Kidney (tissue), 14 donors: Measurements from ENCODE around the gene RSL1D1. TPM values are rescaled to one million over a fixed set of nuclear protein-coding genes. Genes with fewer than 3 reads are reported as not detected.

Source experiments
- DNase-seq, 5 donors: peaks; one replicate each; pipeline ENCODE4 v3.0.0-alpha.2; 2013 to 2020
- FAIRE-seq: peaks from 2 replicates; lab custom pipeline; 2012; peaks lifted over from hg19 to GRCh38; lab: Jason Lieb, UNC
- H3K27ac ChIP-seq, 2 donors: one replicate each; pipeline ENCODE4 v1.7.0; 2013; ENCODE audit warnings: low read depth in 2 of 2, low read length in 2 of 2, inconsistent platforms in 1 of 2
- H3K27me3 ChIP-seq: one replicate; pipeline ENCODE4 v1.7.1; 2013; ENCODE audit warnings: low read length, inconsistent platforms; ENCODE audit not compliant: control insufficient read depth, insufficient read depth
- H3K36me3 ChIP-seq, 3 donors: one replicate each; pipeline versions ENCODE4 v1.7.0 to v1.7.1; 2013; ENCODE audit warnings: low read length in 3 of 3, control low read depth in 1 of 3, inconsistent platforms in 1 of 3; ENCODE audit not compliant: insufficient read depth in 3 of 3, control insufficient read depth in 2 of 3
- H3K4me1 ChIP-seq, 3 donors: one replicate each; pipeline versions ENCODE4 v1.7.0 to v1.7.1; 2013; ENCODE audit warnings: low read length in 3 of 3, inconsistent platforms in 1 of 3, low read depth in 1 of 3; ENCODE audit not compliant: control insufficient read depth in 2 of 3, insufficient read depth in 2 of 3
- H3K4me3 ChIP-seq, 3 donors: one replicate each; pipeline versions ENCODE4 v1.7.0 to v1.8.1; 2013; ENCODE audit warnings: low read length in 3 of 3, control low read depth in 1 of 3, inconsistent platforms in 1 of 3
- H3K9ac ChIP-seq, 3 donors: one replicate each; pipeline versions ENCODE4 v1.7.0 to v1.7.1; 2013; ENCODE audit warnings: low read length in 3 of 3, control low read depth in 1 of 3, inconsistent platforms in 1 of 3
- H3K9me3 ChIP-seq, 3 donors: one replicate each; pipeline versions ENCODE4 v1.7.0 to v1.7.1; 2013; ENCODE audit warnings: low read length in 3 of 3, control low read depth in 1 of 3, inconsistent platforms in 1 of 3; ENCODE audit not compliant: control insufficient read depth in 2 of 3, insufficient read depth in 1 of 3
- intact Hi-C: fragments of 100-400 bp; cut with DNase I; formaldehyde crosslinking; loops from one replicate; pipeline ENCODE4 v1.11.1; 2022
- polyA plus RNA-seq: library from polyadenylated mRNA; stranded (reverse); fragments of 350-450 nt; fragmentation: Illumina TruSeq; extraction: RNeasy Lipid Tissue Mini Kit (QIAGEN cat#74804); gene quantifications from one replicate; pipeline ENCODE4 v1.2.3, GENCODE V29; 2014; ENCODE audit warnings: low read depth, low replicate concordance; ENCODE audit not compliant: insufficient read depth
- total RNA-seq: library from RNA; stranded (reverse); fragmentation: NEBNext Ultra II Directional; extraction: Animal tissue kit (Norgen Biotek cat#: 25700); gene quantifications from one replicate; pipeline ENCODE4 v1.2.1, GENCODE V29; 2021
- TF ChIP-seq, protein P1 (sequence below): IDR thresholded peaks from 3 replicates; pipeline ENCODE4 v1.5.1; 2012; ENCODE audit warnings: mild to moderate bottlenecking, moderate library complexity, borderline replicate concordance; ENCODE audit not compliant: insufficient read depth; ENCODE audit errors: extremely low read depth
- donor health status: control.
- donor health status: control.
- donor health status: control.
- donor health status: control.
- donor health status: control.
- donor health status: DM: yes; HTN: yes; CAD: no.
- donor health status: Normal renal cell carcinoma (clear cell type).

RSL1D1 gene
- total and polyA plus RNA-seq, 2 donors from 2014 or later = 55.5 to 101 TPM

DNA sequence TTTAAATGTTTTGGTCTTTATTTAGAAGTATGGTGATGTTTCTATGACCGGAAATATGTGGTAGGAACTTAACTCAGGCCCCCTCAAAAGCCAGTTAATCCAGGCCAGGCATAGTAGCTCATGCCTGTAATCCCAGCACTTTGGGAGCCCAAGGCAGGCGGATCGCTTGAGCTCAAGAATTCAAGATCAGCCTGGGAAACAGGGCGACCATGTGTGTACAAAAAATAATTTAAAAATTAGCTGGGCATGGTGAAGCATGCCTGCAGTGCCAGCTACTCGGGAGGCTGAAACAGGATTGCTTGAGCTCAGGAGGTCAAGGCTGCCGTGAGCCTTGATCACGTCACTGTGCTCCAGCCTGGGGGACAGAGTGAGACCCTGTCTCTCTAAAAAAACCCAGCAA is 10.3 kb downstream of the RSL1D1 start:
- H3K27me3 ChIP-seq = no peaks in the 10 kb centered on the region
- no peaks in the 10 kb centered on the region for H3K4me1 ChIP-seq
- no peak overlapping the region for H3K9ac ChIP-seq
- TF ChIP-seq, protein P1, sequence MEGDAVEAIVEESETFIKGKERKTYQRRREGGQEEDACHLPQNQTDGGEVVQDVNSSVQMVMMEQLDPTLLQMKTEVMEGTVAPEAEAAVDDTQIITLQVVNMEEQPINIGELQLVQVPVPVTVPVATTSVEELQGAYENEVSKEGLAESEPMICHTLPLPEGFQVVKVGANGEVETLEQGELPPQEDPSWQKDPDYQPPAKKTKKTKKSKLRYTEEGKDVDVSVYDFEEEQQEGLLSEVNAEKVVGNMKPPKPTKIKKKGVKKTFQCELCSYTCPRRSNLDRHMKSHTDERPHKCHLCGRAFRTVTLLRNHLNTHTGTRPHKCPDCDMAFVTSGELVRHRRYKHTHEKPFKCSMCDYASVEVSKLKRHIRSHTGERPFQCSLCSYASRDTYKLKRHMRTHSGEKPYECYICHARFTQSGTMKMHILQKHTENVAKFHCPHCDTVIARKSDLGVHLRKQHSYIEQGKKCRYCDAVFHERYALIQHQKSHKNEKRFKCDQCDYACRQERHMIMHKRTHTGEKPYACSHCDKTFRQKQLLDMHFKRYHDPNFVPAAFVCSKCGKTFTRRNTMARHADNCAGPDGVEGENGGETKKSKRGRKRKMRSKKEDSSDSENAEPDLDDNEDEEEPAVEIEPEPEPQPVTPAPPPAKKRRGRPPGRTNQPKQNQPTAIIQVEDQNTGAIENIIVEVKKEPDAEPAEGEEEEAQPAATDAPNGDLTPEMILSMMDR = no peak
- intact Hi-C loops = no loop called here
- H3K9me3 ChIP-seq = no peaks in the 10 kb centered on the region
- DNase-seq (no peak), FAIRE-seq (no peak)
- peaks cover 19 to 66% (median 40%) of the 10 kb centered on the region in 3 donors for H3K36me3 ChIP-seq
- no peak overlapping the region for H3K4me3 ChIP-seq
- H3K27ac ChIP-seq = no peak overlapping the region

DNA sequence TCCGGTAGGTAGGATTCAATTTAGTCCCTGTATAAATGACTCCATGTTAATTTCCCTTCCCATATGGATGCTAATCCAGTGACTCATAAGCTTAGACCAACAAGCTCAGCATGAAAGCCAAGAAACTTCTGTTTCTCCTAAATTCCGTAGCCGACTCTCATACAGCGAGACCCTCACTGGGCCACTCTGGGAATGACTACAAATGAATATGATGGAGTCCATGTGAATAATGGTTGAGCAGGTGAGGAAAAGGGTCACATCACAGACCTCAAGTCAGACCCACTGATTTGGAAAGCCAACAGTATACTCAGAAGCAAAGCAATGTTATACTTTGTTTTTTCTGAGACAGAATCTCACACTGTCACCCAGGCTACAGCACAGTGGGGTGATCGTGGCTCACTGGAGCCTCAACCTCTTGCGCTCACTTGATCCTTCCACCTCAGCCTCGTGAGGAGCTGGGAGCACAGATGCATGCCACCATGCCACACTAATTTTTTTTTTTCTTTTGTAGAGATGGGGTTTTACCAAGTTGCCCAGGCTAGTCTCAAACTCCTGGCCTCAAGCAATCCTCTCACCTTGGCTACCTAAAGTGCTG is 14.6 kb downstream of the RSL1D1 start:
- Histone ChIP-seq H3K27me3 (no peaks in the 10 kb centered on the region), H3K9ac (no peak overlapping the region), H3K4me3 (no peak overlapping the region), H3K9me3 (no peaks in the 10 kb centered on the region), H3K36me3 (peaks cover 7 to 46% (median 22%) of the 10 kb centered on the region in 3 donors), H3K27ac (no peak overlapping the region), H3K4me1 (no peaks in the 10 kb centered on the region)
- intact Hi-C loops = no loop called here
- DNase-seq (no peak), FAIRE-seq (no peak)
- TF ChIP-seq, protein P1 = no peak

DNA sequence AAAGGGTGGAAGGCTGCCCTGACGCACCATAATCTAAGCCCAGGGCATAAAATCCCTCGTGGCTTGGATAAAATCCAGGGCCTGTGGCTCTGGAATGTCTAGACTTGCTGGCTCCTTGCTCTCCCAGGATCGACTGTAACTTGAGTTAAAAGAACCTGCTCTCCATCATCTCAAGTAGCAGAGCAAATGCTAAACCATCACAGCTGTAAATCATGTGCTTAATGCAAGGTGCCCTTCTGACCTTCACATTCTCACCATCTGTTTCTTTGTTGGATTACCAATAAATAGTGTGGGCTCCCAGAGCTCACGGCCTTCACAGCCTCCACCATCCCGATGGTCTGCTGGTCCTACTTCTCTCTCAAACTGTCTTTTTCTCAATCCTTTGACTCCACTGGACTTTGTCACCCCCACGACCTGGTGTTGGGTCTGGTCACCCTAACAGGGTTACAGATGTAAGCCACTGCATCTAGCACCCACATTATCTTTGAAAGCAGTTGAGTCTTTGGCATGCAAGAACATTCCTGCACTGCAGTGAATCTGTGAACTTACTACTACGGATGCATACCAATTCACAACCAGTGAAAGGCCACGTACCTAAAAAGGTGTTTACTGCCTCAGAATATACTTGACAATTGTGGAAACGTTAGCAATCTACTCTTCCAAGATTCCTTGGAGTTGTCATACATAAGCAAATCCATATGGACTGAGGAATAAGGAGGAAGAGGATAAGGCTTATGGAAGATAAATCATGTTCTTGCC is 15.3 kb downstream of the RSL1D1 start:
- Histone ChIP-seq H3K4me3 (no peak overlapping the region), H3K27me3 (no peaks in the 10 kb centered on the region), H3K27ac (no peak overlapping the region), H3K4me1 (no peaks in the 10 kb centered on the region), H3K9me3 (no peaks in the 10 kb centered on the region), H3K9ac (no peak overlapping the region), H3K36me3 (peaks cover 4 to 40% (median 22%) of the 10 kb centered on the region in 3 donors)
- TF ChIP-seq, protein P1 = no peak
- intact Hi-C loops = no loop called here
- DNase-seq (peak in 1 of 5 donors; percentile 9), FAIRE-seq (no peak)
